ENCODE measurements around the gene SPON1.
"Not testable (repeated sequence)": the region's sequence is repeated elsewhere in the genome, so short reads cannot be mapped to it uniquely, and the experiment has no call there.

Gene SPON1

GRCh38 chr11:14075118-14076078 is 112.9 kb downstream of the SPON1 start:
- peak; percentile 14 to 40 (median 15) for DNase-seq (ENCODE audit: low read depth in 3 of 3, low spot score in 1 of 3)

GRCh38 chr11:14079011-14079410 is 116.5 kb downstream of the SPON1 start:
- no peak for DNase-seq (ENCODE audit: low read depth in 3 of 3, low spot score in 1 of 3)

GRCh38 chr11:14079797-14080196 is 117.3 kb downstream of the SPON1 start:
- no peak for DNase-seq (ENCODE audit: low read depth in 3 of 3, low spot score in 1 of 3)

- no peak for DNase-seq (ENCODE audit: low read depth in 3 of 3, low spot score in 1 of 3)
These were observed 119.2 kb downstream of the SPON1 start for GRCh38 chr11:14081581-14082231.

- no peak for DNase-seq (ENCODE audit: low read depth in 3 of 3, low spot score in 1 of 3)
These were observed 119.8 kb downstream of the SPON1 start for GRCh38 chr11:14082338-14082737.

GRCh38 chr11:14088861-14089260 is 126.3 kb downstream of the SPON1 start:
- DNase-seq (ENCODE audit: low read depth in 3 of 3, low spot score in 1 of 3) = not testable (repeated sequence)

- DNase-seq (ENCODE audit: low read depth in 3 of 3, low spot score in 1 of 3) = no peak
These were observed 127.4 kb downstream of the SPON1 start for GRCh38 chr11:14089690-14090462.

- DNase-seq (ENCODE audit: low read depth in 3 of 3, low spot score in 1 of 3) = not testable (repeated sequence)
These were observed 128.1 kb downstream of the SPON1 start for GRCh38 chr11:14090631-14091030.

- DNase-seq (ENCODE audit: low read depth in 3 of 3, low spot score in 1 of 3) = no peak
These were observed 130.5 kb downstream of the SPON1 start for GRCh38 chr11:14093065-14093464.

GRCh38 chr11:14094481-14095037 is 132.0 kb downstream of the SPON1 start:
- DNase-seq (ENCODE audit: low read depth in 3 of 3, low spot score in 1 of 3) = no peak

- no peak for DNase-seq (ENCODE audit: low read depth in 3 of 3, low spot score in 1 of 3)
These were observed 133.4 kb downstream of the SPON1 start for GRCh38 chr11:14095882-14096281.

GRCh38 chr11:14096606-14097005 is 134.1 kb downstream of the SPON1 start:
- no peak for DNase-seq (ENCODE audit: low read depth in 3 of 3, low spot score in 1 of 3)

GRCh38 chr11:14101388-14101787 is 138.9 kb downstream of the SPON1 start:
- DNase-seq (ENCODE audit: low read depth in 3 of 3, low spot score in 1 of 3) = no peak

GRCh38 chr11:14102766-14103165 is 140.2 kb downstream of the SPON1 start:
- no peak for DNase-seq (ENCODE audit: low read depth in 3 of 3, low spot score in 1 of 3)

- no peak for DNase-seq (ENCODE audit: low read depth in 3 of 3, low spot score in 1 of 3)
These were observed 142.9 kb downstream of the SPON1 start for GRCh38 chr11:14105446-14105845.

GRCh38 chr11:14106303-14107049 is 144.0 kb downstream of the SPON1 start:
- DNase-seq (ENCODE audit: low read depth in 3 of 3, low spot score in 1 of 3) = no peak

GRCh38 chr11:14107050-14107430 is 144.5 kb downstream of the SPON1 start:
- no peak for DNase-seq (ENCODE audit: low read depth in 3 of 3, low spot score in 1 of 3)

GRCh38 chr11:14109742-14110141 is 147.2 kb downstream of the SPON1 start:
- no peak for DNase-seq (ENCODE audit: low read depth in 3 of 3, low spot score in 1 of 3)

- DNase-seq (ENCODE audit: low read depth in 3 of 3, low spot score in 1 of 3) = no peak
These were observed 148.1 kb downstream of the SPON1 start for GRCh38 chr11:14110629-14111028.

- DNase-seq (ENCODE audit: low read depth in 3 of 3, low spot score in 1 of 3) = no peak
These were observed 149.0 kb downstream of the SPON1 start for GRCh38 chr11:14111496-14111895.

- no peak for DNase-seq (ENCODE audit: low read depth in 3 of 3, low spot score in 1 of 3)
These were observed 150.2 kb downstream of the SPON1 start for GRCh38 chr11:14112721-14113120.

Measured in stimulated activated CD4-positive, alpha-beta T cell treated with anti-CD3 and anti-CD28 coated beads, TNF-alpha, amount 100 ng/mL, for 1 hour (primary cell).